Keratinocyte (primary cell): Measurements from ENCODE around the gene EVI5. TPM values are rescaled to one million over a fixed set of nuclear protein-coding genes. Genes with fewer than 3 reads are reported as not detected.

ENCODE experiments used
- DNase-seq: peaks from one replicate; pipeline ENCODE4 v3.0.0-alpha.2; 2011; ENCODE audit warnings: low read depth, missing footprints, low spot score
- FAIRE-seq: peaks from 2 replicates; lab custom pipeline; 2011; peaks lifted over from hg19 to GRCh38; lab: Jason Lieb, UNC
- H2AFZ ChIP-seq: 2 replicates; pipeline ENCODE4 v1.6.0; 2012; ENCODE audit warnings: low read length, control low read depth, inconsistent platforms; ENCODE audit not compliant: control insufficient read depth
- H3K27ac ChIP-seq: 2 replicates; pipeline ENCODE4 v1.5.1; 2011; ENCODE audit warnings: low read length; ENCODE audit not compliant: control insufficient read depth, insufficient read depth
- H3K27me3 ChIP-seq: 3 replicates; pipeline ENCODE4 v1.6.0; 2011; ENCODE audit warnings: low read length; ENCODE audit not compliant: control insufficient read depth, insufficient read depth; ENCODE audit errors: extremely low read depth
- H3K36me3 ChIP-seq, 2 experiments: 2 replicates in 1 of 2; 3 replicates in 1 of 2; pipeline ENCODE4 v1.5.1; 2011; ENCODE audit warnings: low read length in 2 of 2, mild to moderate bottlenecking in 1 of 2; ENCODE audit not compliant: control insufficient read depth in 2 of 2, insufficient read depth in 2 of 2; ENCODE audit errors: extremely low read depth in 1 of 2
- H3K4me1 ChIP-seq: 3 replicates; pipeline ENCODE4 v1.5.1; 2011; ENCODE audit warnings: low read length; ENCODE audit not compliant: control insufficient read depth, insufficient read depth; ENCODE audit errors: extremely low read depth
- H3K4me2 ChIP-seq: 3 replicates; pipeline ENCODE4 v1.6.0; 2011; ENCODE audit warnings: low read depth, low read length; ENCODE audit not compliant: control insufficient read depth, insufficient read depth; ENCODE audit errors: extremely low read depth
- H3K4me3 ChIP-seq, 3 experiments: fragments of 200-600 bp in 1 of 3; sonication (generic) in 1 of 3; 2 replicates in 2 of 3; 3 replicates in 1 of 3; pipeline ENCODE4 v1.5.1; 2011 to 2016; ENCODE audit warnings: low read length in 3 of 3, mild to moderate bottlenecking in 3 of 3, control low read depth in 2 of 3, inconsistent platforms in 1 of 3, low read depth in 1 of 3, mixed read lengths in 1 of 3, mixed run types in 1 of 3, moderate library complexity in 1 of 3; ENCODE audit not compliant: control insufficient read depth in 2 of 3, insufficient read depth in 2 of 3; ENCODE audit errors: extremely low read depth in 1 of 3
- H3K79me2 ChIP-seq: 2 replicates; pipeline ENCODE4 v1.6.0; 2012; ENCODE audit warnings: low read length; ENCODE audit not compliant: control insufficient read depth, insufficient read depth
- H3K9ac ChIP-seq: 3 replicates; pipeline ENCODE4 v1.6.0; 2011; ENCODE audit warnings: low read length; ENCODE audit not compliant: control insufficient read depth, insufficient read depth; ENCODE audit errors: extremely low read depth
- H3K9me1 ChIP-seq: 3 replicates; pipeline ENCODE4 v1.6.0; 2011; ENCODE audit warnings: low read length; ENCODE audit not compliant: control insufficient read depth, insufficient read depth; ENCODE audit errors: extremely low read depth
- H3K9me3 ChIP-seq: 2 replicates; pipeline ENCODE4 v1.5.1; 2012; ENCODE audit warnings: low read depth, low read length; ENCODE audit not compliant: control insufficient read depth
- H4K20me1 ChIP-seq: 3 replicates; pipeline ENCODE4 v1.6.0; 2011; ENCODE audit warnings: low read length; ENCODE audit not compliant: control insufficient read depth, insufficient read depth; ENCODE audit errors: extremely low read depth
- EZH2 ChIP-seq: IDR thresholded peaks from one replicate; pipeline ENCODE4 v1.6.1; 2012; ENCODE audit warnings: inconsistent platforms, mild to moderate bottlenecking, low read length, moderate library complexity
- dilution Hi-C: fragments of 300-500 bp; cut with MboI; formaldehyde crosslinking; loops from one replicate; pipeline ENCODE4 v1.7.0; 2020; ENCODE audit warnings: low sequenced_read_pairs; ENCODE audit not compliant: extremely low pct_ligation_motif_present
- polyA plus RNA-seq, 5 experiments: library from polyadenylated mRNA; depleted of rRNA in 3 of 5; stranded (reverse) in 3 of 5; stranded (forward) in 1 of 5; unstranded in 1 of 5; fragments of >200 nt; gene quantifications; 1 replicate in 1 of 5; 2 replicates in 3 of 5; 3 replicates in 1 of 5; pipeline versions ENCODE4 v1.2.1 to v1.2.3, GENCODE V29; 2011 to 2012; ENCODE audit warnings: missing spikeins in 2 of 5, low read depth in 1 of 5, low replicate concordance in 1 of 5
- TF ChIP-seq, protein P1 (sequence below), 3 experiments: IDR thresholded peaks in 1 of 3; conservative IDR thresholded peaks in 1 of 3; optimal IDR thresholded peaks in 1 of 3; 2 replicates in 2 of 3; 3 replicates in 1 of 3; pipeline versions ENCODE3 to v1.5.1; 2011; ENCODE audit warnings: low read length in 3 of 3, mild to moderate bottlenecking in 3 of 3, moderate library complexity in 2 of 3, control low read depth in 1 of 3, inconsistent platforms in 1 of 3; ENCODE audit not compliant: insufficient read depth in 2 of 3; ENCODE audit errors: extremely low read depth in 1 of 3

Gene EVI5
- polyA plus RNA-seq, 1 donor (not counting 4 experiments of a cell fraction or from before 2014, with no cell fraction given) = 23.2 TPM

GRCh38 chr1:92487078-92487605 lies 297.8 kb downstream of the EVI5 start:
- dilution Hi-C loops = no loop called here
- TF ChIP-seq, protein P1, sequence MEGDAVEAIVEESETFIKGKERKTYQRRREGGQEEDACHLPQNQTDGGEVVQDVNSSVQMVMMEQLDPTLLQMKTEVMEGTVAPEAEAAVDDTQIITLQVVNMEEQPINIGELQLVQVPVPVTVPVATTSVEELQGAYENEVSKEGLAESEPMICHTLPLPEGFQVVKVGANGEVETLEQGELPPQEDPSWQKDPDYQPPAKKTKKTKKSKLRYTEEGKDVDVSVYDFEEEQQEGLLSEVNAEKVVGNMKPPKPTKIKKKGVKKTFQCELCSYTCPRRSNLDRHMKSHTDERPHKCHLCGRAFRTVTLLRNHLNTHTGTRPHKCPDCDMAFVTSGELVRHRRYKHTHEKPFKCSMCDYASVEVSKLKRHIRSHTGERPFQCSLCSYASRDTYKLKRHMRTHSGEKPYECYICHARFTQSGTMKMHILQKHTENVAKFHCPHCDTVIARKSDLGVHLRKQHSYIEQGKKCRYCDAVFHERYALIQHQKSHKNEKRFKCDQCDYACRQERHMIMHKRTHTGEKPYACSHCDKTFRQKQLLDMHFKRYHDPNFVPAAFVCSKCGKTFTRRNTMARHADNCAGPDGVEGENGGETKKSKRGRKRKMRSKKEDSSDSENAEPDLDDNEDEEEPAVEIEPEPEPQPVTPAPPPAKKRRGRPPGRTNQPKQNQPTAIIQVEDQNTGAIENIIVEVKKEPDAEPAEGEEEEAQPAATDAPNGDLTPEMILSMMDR (optimal IDR thresholded peaks at IDR 0.05 in 1 of 3, IDR thresholded peaks at IDR 0.05 in 1 of 3, conservative IDR thresholded peaks at IDR 0.05 in 1 of 3; ENCODE audit: extremely low read depth in 1 of 3, insufficient read depth in 2 of 3, low read length in 3 of 3) = no peak
- TF ChIP-seq EZH2 = peak; percentile 61
- FAIRE-seq = no peak
- H3K9me3 ChIP-seq = no peaks in the 10 kb centered on the region
- no peaks in the 10 kb centered on the region for H3K79me2 ChIP-seq
- no peaks in the 10 kb centered on the region for H3K36me3 ChIP-seq
- DNase-seq = no peak
- H2AFZ ChIP-seq = no peak overlapping the region
- H3K4me1 ChIP-seq = peaks cover 29% of the 10 kb centered on the region
- no peak overlapping the region for H3K27ac ChIP-seq
- H3K4me2 ChIP-seq = peak overlapping the region; percentile 77
- H3K9ac ChIP-seq = no peak overlapping the region
- no peak overlapping the region for H3K4me3 ChIP-seq
- peaks cover 68% of the 10 kb centered on the region for H3K27me3 ChIP-seq
- no peaks in the 10 kb centered on the region for H3K9me1 ChIP-seq
- peaks cover 18% of the 10 kb centered on the region for H4K20me1 ChIP-seq

DNA sequence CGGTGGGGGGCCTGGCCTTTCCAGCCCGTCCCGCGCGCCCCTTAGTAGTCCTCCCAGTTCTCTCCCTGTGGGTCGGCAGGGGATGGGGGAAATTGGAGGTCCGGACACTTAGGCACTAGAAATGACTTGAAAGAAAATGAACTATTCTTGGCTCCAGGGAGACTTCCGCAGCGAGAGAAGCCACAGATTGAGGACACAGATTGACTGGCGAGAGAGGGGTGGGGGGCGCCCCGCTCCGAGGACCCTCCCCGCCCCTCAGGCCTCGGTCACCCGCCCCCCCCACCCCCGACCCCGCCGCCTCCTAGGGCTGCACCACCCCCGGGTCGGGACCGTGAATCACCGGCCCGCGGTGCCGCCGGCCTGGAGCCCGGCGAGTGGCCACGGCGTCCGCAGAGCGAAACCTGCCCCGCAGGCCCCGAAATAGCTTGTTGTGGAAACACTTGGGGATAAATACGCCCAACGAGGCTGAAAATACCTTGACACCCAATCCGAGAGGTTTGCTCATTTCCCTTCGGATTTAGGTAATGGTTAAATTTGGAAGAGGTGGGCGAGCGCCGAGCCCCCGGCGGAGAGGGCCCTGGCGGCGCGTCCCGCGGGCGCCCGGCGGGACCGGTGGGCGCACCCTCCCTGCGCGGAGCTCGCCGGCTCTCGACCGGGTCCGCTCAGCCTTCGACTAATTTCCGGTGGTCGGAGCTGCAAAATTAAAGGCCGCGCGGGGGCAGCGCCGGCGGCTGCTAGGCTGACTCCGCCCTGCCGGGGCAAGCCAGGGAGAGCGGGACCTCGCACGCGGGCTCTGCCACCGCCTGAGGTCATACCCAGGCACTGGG lies 298.4 kb downstream of the EVI5 start, which contains the start of gene GFI1:
Gene GFI1, minus strand, starts transcription at position 675 of the 827 bp plus-strand sequence. CDS start 3,438 bp downstream, outside the sequence.
- no peak for FAIRE-seq
- TF ChIP-seq, protein P1 (optimal IDR thresholded peaks at IDR 0.05 in 1 of 3, IDR thresholded peaks at IDR 0.05 in 1 of 3, conservative IDR thresholded peaks at IDR 0.05 in 1 of 3; ENCODE audit: extremely low read depth in 1 of 3, insufficient read depth in 2 of 3, low read length in 3 of 3) = no peak
- peak; percentile 83 for TF ChIP-seq EZH2
- H4K20me1 ChIP-seq = peaks cover 24% of the 10 kb centered on the region
- H2AFZ ChIP-seq = no peak within 1 kb of the TSS
- H3K4me2 ChIP-seq = peak within 1 kb of the TSS; percentile 77
- no peaks in the 10 kb centered on the region for H3K36me3 ChIP-seq
- peaks cover 31% of the 10 kb centered on the region for H3K4me1 ChIP-seq
- dilution Hi-C loops = no loop called here
- H3K9ac ChIP-seq = no peak within 1 kb of the TSS
- no peaks in the 10 kb centered on the region for H3K9me3 ChIP-seq
- H3K4me3 ChIP-seq = peak within 1 kb of the TSS; percentile 27 to 67 (median 64)
- no peaks in the 10 kb centered on the region for H3K9me1 ChIP-seq
- no peak within 1 kb of the TSS for H3K27ac ChIP-seq
- no peaks in the 10 kb centered on the region for H3K79me2 ChIP-seq
- no peak for DNase-seq
- H3K27me3 ChIP-seq = peaks cover 75% of the 10 kb centered on the region
